WTC11 (cell line): ENCODE data around the gene MDH2.

Experiments used
- ATF2 ChIP-seq: sonication (generic); formaldehyde crosslinking; IDR thresholded peaks from 2 replicates; pipeline ENCODE4 v1.8.1; 2022; ENCODE audit warnings: low read depth, missing genetic modification reagents, borderline replicate concordance
- HMGXB4 ChIP-seq: sonication (generic); formaldehyde crosslinking; IDR thresholded peaks from 2 replicates; pipeline ENCODE4 v1.8.1; 2023; ENCODE audit warnings: mild to moderate bottlenecking, moderate library complexity, missing genetic modification reagents
- NFYB ChIP-seq: sonication (generic); formaldehyde crosslinking; conservative IDR thresholded peaks from 2 replicates; pipeline ENCODE4 v1.8.0; 2022; ENCODE audit warnings: low read depth, missing genetic modification reagents
- SP1 ChIP-seq: sonication (generic); formaldehyde crosslinking; conservative IDR thresholded peaks from 2 replicates; pipeline ENCODE4 v1.8.1; 2022; ENCODE audit warnings: missing genetic modification reagents
- USF2 ChIP-seq: sonication (generic); formaldehyde crosslinking; IDR thresholded peaks from 2 replicates; pipeline ENCODE4 v1.8.1; 2023; ENCODE audit warnings: mild to moderate bottlenecking, missing genetic modification reagents, moderate library complexity

- TF ChIP-seq NFYB (no peak), USF2 (CRISPR knock-in tag) (no peak), ATF2 (CRISPR knock-in tag) (no peak), HMGXB4 (no peak), SP1 (CRISPR knock-in tag) (no peak)
Measured at GRCh38 chr7:76037310-76037709, 10.6 kb upstream of the MDH2 start.
